ENCODE measurements around the gene SYNE3.
A peak's percentile ranks its signal among the peaks of the same experiment; 100 is the strongest.

The SYNE3 gene

GRCh38 chr14:95477411-95478269 is 38.8 kb downstream of the SYNE3 start:
- Histone ChIP-seq H3K79me1 (ENCODE audit: low read length) (peaks cover 7% of the 10 kb centered on the region), H3K4me2 (ENCODE audit: low read length) (no peak overlapping the region), H3K23ac (ENCODE audit: low read length) (no peak overlapping the region), H3K18ac (ENCODE audit: low read length) (no peak overlapping the region), H3K27ac (ENCODE audit: low read depth, low read length) (no peak overlapping the region), H3K79me2 (ENCODE audit: control insufficient read depth, insufficient read depth, low read length, poor library complexity) (no peaks in the 10 kb centered on the region), H2AK5ac (ENCODE audit: low read length) (no peak overlapping the region), H4K12ac (ENCODE audit: low read depth, low read length) (no peak overlapping the region), H3K4me3 (ENCODE audit: low read depth, low read length) (no peak overlapping the region), H4K8ac (ENCODE audit: low read depth, low read length) (no peak overlapping the region), H3K14ac (ENCODE audit: low read length) (no peak overlapping the region), H3K4me1 (ENCODE audit: control insufficient read depth in 1 of 2, insufficient read depth in 2 of 2, low read length in 2 of 2) (peaks cover 18% of the 10 kb centered on the region in 2 experiments), H3K27me3 (ENCODE audit: insufficient read depth, low read length) (no peaks in the 10 kb centered on the region), H4K91ac (ENCODE audit: low read depth, low read length) (no peak overlapping the region), H3K4ac (ENCODE audit: low read depth, low read length) (no peak overlapping the region), H3K36me3 (ENCODE audit: control insufficient read depth in 1 of 2, insufficient read depth in 2 of 2, low read length in 2 of 2) (no peaks in the 10 kb centered on the region), H2AFZ (ENCODE audit: insufficient read depth, low read length, poor library complexity) (no peak overlapping the region), H3K9ac (ENCODE audit: low read length) (no peak overlapping the region), H2BK5ac (ENCODE audit: low read depth, low read length, poor library complexity) (no peak overlapping the region), H3K9me3 (ENCODE audit: insufficient read depth, low read depth, low read length) (no peaks in the 10 kb centered on the region), H2BK120ac (ENCODE audit: insufficient read depth, low read length, poor library complexity) (no peak overlapping the region), H2BK12ac (ENCODE audit: low read length) (no peak overlapping the region)
- DNase-seq: no peak
- no CpG with 5 or more reads among the region's 17 CpGs for WGBS (ENCODE audit: extremely low coverage, insufficient coverage, insufficient read length)

GRCh38 chr14:95476747-95477146 is 39.7 kb downstream of the SYNE3 start:
- Histone ChIP-seq H3K27me3 (ENCODE audit: insufficient read depth, low read length) (no peaks in the 10 kb centered on the region), H3K18ac (ENCODE audit: low read length) (no peak overlapping the region), H2BK5ac (ENCODE audit: low read depth, low read length, poor library complexity) (no peak overlapping the region), H3K79me2 (ENCODE audit: control insufficient read depth, insufficient read depth, low read length, poor library complexity) (no peaks in the 10 kb centered on the region), H4K91ac (ENCODE audit: low read depth, low read length) (no peak overlapping the region), H3K9ac (ENCODE audit: low read length) (no peak overlapping the region), H3K9me3 (ENCODE audit: insufficient read depth, low read depth, low read length) (no peaks in the 10 kb centered on the region), H3K27ac (ENCODE audit: low read depth, low read length) (no peak overlapping the region), H2BK12ac (ENCODE audit: low read length) (no peak overlapping the region), H3K4ac (ENCODE audit: low read depth, low read length) (no peak overlapping the region), H4K8ac (ENCODE audit: low read depth, low read length) (no peak overlapping the region), H4K12ac (ENCODE audit: low read depth, low read length) (no peak overlapping the region), H3K4me3 (ENCODE audit: low read depth, low read length) (no peak overlapping the region), H2AK5ac (ENCODE audit: low read length) (no peak overlapping the region), H2BK120ac (ENCODE audit: insufficient read depth, low read length, poor library complexity) (no peak overlapping the region), H3K79me1 (ENCODE audit: low read length) (peaks cover 7% of the 10 kb centered on the region), H3K4me1 (ENCODE audit: control insufficient read depth in 1 of 2, insufficient read depth in 2 of 2, low read length in 2 of 2) (peaks cover 18% of the 10 kb centered on the region in 2 experiments), H3K23ac (ENCODE audit: low read length) (no peak overlapping the region), H3K4me2 (ENCODE audit: low read length) (no peak overlapping the region), H3K36me3 (ENCODE audit: control insufficient read depth in 1 of 2, insufficient read depth in 2 of 2, low read length in 2 of 2) (no peaks in the 10 kb centered on the region), H2AFZ (ENCODE audit: insufficient read depth, low read length, poor library complexity) (no peak overlapping the region), H3K14ac (ENCODE audit: low read length) (no peak overlapping the region)
- DNase-seq: no peak
- no CpG with 5 or more reads among the region's 1 CpG for WGBS (ENCODE audit: extremely low coverage, insufficient coverage, insufficient read length)

- no peak overlapping the region for H2AK5ac ChIP-seq (ENCODE audit: low read length)
- no peaks in the 10 kb centered on the region for H3K27me3 ChIP-seq (ENCODE audit: insufficient read depth, low read length)
- no peak overlapping the region for H3K18ac ChIP-seq (ENCODE audit: low read length)
- no peak overlapping the region for H3K4me3 ChIP-seq (ENCODE audit: low read depth, low read length)
- H2AFZ ChIP-seq (ENCODE audit: insufficient read depth, low read length, poor library complexity): no peak overlapping the region
- H3K9ac ChIP-seq (ENCODE audit: low read length): no peak overlapping the region
- no peak overlapping the region for H2BK120ac ChIP-seq (ENCODE audit: insufficient read depth, low read length, poor library complexity)
- peak overlapping the region; percentile 51 for H3K27ac ChIP-seq (ENCODE audit: low read depth, low read length)
- H2BK5ac ChIP-seq (ENCODE audit: low read depth, low read length, poor library complexity): no peak overlapping the region
- H3K4ac ChIP-seq (ENCODE audit: low read depth, low read length): no peak overlapping the region
- no peak overlapping the region for H3K14ac ChIP-seq (ENCODE audit: low read length)
- H2BK12ac ChIP-seq (ENCODE audit: low read length): no peak overlapping the region
- no peak overlapping the region for H4K91ac ChIP-seq (ENCODE audit: low read depth, low read length)
- peak; percentile 97 to 98 for DNase-seq
- H3K9me3 ChIP-seq (ENCODE audit: insufficient read depth, low read depth, low read length): no peaks in the 10 kb centered on the region
- no peaks in the 10 kb centered on the region for H3K36me3 ChIP-seq (ENCODE audit: control insufficient read depth in 1 of 2, insufficient read depth in 2 of 2, low read length in 2 of 2)
- no peak overlapping the region for H3K23ac ChIP-seq (ENCODE audit: low read length)
- WGBS (ENCODE audit: extremely low coverage, insufficient coverage, insufficient read length): no CpG with 5 or more reads among the region's 19 CpGs
- H3K4me2 ChIP-seq (ENCODE audit: low read length): no peak overlapping the region
- H3K79me2 ChIP-seq (ENCODE audit: control insufficient read depth, insufficient read depth, low read length, poor library complexity): no peaks in the 10 kb centered on the region
- no peak overlapping the region for H4K8ac ChIP-seq (ENCODE audit: low read depth, low read length)
- peaks cover 7% of the 10 kb centered on the region for H3K79me1 ChIP-seq (ENCODE audit: low read length)
- H3K4me1 ChIP-seq (ENCODE audit: control insufficient read depth in 1 of 2, insufficient read depth in 2 of 2, low read length in 2 of 2): peaks cover 18 to 19% of the 10 kb centered on the region in 2 experiments
- no peak overlapping the region for H4K12ac ChIP-seq (ENCODE audit: low read depth, low read length)
These were observed 40.8 kb downstream of the SYNE3 start for GRCh38 chr14:95475540-95476240.

- Histone ChIP-seq H2BK120ac (ENCODE audit: insufficient read depth, low read length, poor library complexity) (no peak overlapping the region), H3K9ac (ENCODE audit: low read length) (no peak overlapping the region), H3K23ac (ENCODE audit: low read length) (no peak overlapping the region), H4K12ac (ENCODE audit: low read depth, low read length) (no peak overlapping the region), H3K9me3 (ENCODE audit: insufficient read depth, low read depth, low read length) (no peaks in the 10 kb centered on the region), H3K27ac (ENCODE audit: low read depth, low read length) (peak overlapping the region; percentile 1), H4K8ac (ENCODE audit: low read depth, low read length) (no peak overlapping the region), H3K4me1 (ENCODE audit: control insufficient read depth in 1 of 2, insufficient read depth in 2 of 2, low read length in 2 of 2) (peaks cover 18% of the 10 kb centered on the region in 2 experiments), H2AK5ac (ENCODE audit: low read length) (no peak overlapping the region), H3K4me3 (ENCODE audit: low read depth, low read length) (no peak overlapping the region), H3K79me1 (ENCODE audit: low read length) (peaks cover 7% of the 10 kb centered on the region), H3K14ac (ENCODE audit: low read length) (peak overlapping the region; percentile 7), H3K18ac (ENCODE audit: low read length) (no peak overlapping the region), H2BK12ac (ENCODE audit: low read length) (peak overlapping the region; percentile 16), H3K4me2 (ENCODE audit: low read length) (no peak overlapping the region), H3K79me2 (ENCODE audit: control insufficient read depth, insufficient read depth, low read length, poor library complexity) (no peaks in the 10 kb centered on the region), H3K27me3 (ENCODE audit: insufficient read depth, low read length) (no peaks in the 10 kb centered on the region), H3K36me3 (ENCODE audit: control insufficient read depth in 1 of 2, insufficient read depth in 2 of 2, low read length in 2 of 2) (no peaks in the 10 kb centered on the region), H2BK5ac (ENCODE audit: low read depth, low read length, poor library complexity) (no peak overlapping the region), H2AFZ (ENCODE audit: insufficient read depth, low read length, poor library complexity) (no peak overlapping the region), H3K4ac (ENCODE audit: low read depth, low read length) (no peak overlapping the region), H4K91ac (ENCODE audit: low read depth, low read length) (no peak overlapping the region)
- WGBS (ENCODE audit: extremely low coverage, insufficient coverage, insufficient read length): no CpG with 5 or more reads among the region's 6 CpGs
- DNase-seq: no peak
These were observed 41.5 kb downstream of the SYNE3 start for GRCh38 chr14:95474941-95475340.

Data from trophoblast cell (in vitro differentiated cells and primary cell).